Thoracic aorta (tissue), 2 donors: ENCODE data around the gene COL17A1. TPM values are rescaled to one million over a fixed set of nuclear protein-coding genes. Genes with fewer than 3 reads are reported as not detected.

Source experiments
- ATAC-seq: fragments of 150-250 bp; one replicate; pipeline ENCODE4 v1.8.0; 2017; ENCODE audit warnings: low read depth; ENCODE audit not compliant: insufficient number of reproducible peaks, low FRiP score
- DNase-seq: peaks from one replicate; pipeline ENCODE4 v3.0.0-alpha.2; 2020; ENCODE audit warnings: low spot score
- H3K27ac ChIP-seq, 2 donors: fragments of 200-600 bp; sonication (generic); 1 replicate in 1 of 2; 2 replicates in 1 of 2; pipeline ENCODE4 v1.5.1; 2016; ENCODE audit warnings: mild to moderate bottlenecking in 2 of 2, moderate library complexity in 2 of 2
- H3K27me3 ChIP-seq: fragments of 200-600 bp; sonication (generic); replicated peaks from 2 replicates; pipeline ENCODE4 v1.6.0; 2016; ENCODE audit warnings: mild to moderate bottlenecking; ENCODE audit not compliant: insufficient read depth
- H3K36me3 ChIP-seq: fragments of 200-600 bp; sonication (generic); one replicate; pipeline ENCODE4 v1.5.1; 2016
- H3K4me1 ChIP-seq, 2 donors: fragments of 200-600 bp; sonication (generic); 1 replicate in 1 of 2; 2 replicates in 1 of 2; pipeline versions ENCODE4 v1.5.1 to v1.6.0; 2016; ENCODE audit warnings: low read depth in 2 of 2, mild to moderate bottlenecking in 1 of 2; ENCODE audit not compliant: control insufficient read depth in 1 of 2
- H3K4me3 ChIP-seq: fragments of 200-600 bp; sonication (generic); 2 replicates; pipeline ENCODE4 v1.5.1; 2016; ENCODE audit warnings: mild to moderate bottlenecking
- H3K9me3 ChIP-seq: fragments of 200-600 bp; sonication (generic); 2 replicates; pipeline ENCODE4 v1.5.1; 2016
- CTCF ChIP-seq: fragments of 200-600 bp; sonication (generic); IDR thresholded peaks from one replicate; pipeline ENCODE4 v1.5.1; 2019; ENCODE audit warnings: antibody characterized with exemption
- total RNA-seq, 2 donors: library from RNA; depleted of rRNA; stranded (reverse); fragments of >200 nt; gene quantifications; one replicate each; pipeline versions ENCODE4 v1.1.0 to v1.2.3, GENCODE V29; 2016

The COL17A1 gene
- total RNA-seq, 2 donors from 2014 or later: 0.49 to 0.95 TPM

DNA sequence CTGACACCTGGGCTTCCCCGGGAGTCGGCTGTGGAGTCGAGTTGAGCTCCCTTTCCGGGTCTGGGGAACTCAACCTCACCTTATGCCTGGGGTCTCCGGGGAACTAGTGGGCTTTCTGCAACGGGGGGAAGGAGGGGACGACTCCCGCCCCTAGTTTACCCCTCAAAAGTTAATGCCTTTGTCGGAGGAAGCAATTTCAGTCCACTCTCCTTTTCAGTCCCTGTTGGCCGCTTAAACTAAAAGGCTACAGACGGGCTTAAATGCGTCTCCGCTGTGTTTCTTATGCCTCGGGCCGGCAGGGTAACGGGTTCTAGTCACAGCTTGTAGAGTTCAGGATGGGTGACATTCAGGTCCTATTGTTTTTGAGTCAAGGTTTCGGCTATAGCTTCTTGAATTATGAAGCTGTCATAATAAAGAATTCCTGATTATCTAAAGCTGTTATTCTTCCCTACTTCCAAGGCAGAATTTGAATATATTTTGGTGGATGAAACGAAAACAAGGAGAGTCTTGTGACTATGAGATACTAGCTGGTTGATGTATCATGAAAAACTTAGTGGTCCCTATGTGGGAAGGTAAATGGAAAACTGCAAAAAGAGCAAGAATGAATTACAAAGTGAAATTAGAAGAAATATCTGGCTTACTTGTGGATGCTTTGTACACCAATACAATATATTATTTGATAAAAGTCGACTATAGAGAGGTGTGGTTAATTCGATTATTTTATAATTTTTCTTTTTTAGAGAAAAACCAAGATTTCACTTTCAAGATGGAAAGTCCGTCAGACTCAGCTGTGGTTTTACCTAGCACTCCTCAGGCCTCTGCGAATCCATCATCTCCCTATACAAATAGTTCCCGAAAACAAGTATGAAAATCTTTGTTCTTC is 36.8 kb upstream of the COL17A1 start:
- H3K27me3 ChIP-seq: no peaks in the 10 kb centered on the region
- no peaks in the 10 kb centered on the region for H3K9me3 ChIP-seq
- no peak for TF ChIP-seq CTCF
- H3K4me3 ChIP-seq: peak overlapping the region; percentile 87
- ATAC-seq (no peak), DNase-seq (no peak)
- peaks cover 17 to 21% of the 10 kb centered on the region in 2 donors for H3K4me1 ChIP-seq
- H3K36me3 ChIP-seq: no peaks in the 10 kb centered on the region
- H3K27ac ChIP-seq: peak overlapping the region; percentile 87 to 98

DNA sequence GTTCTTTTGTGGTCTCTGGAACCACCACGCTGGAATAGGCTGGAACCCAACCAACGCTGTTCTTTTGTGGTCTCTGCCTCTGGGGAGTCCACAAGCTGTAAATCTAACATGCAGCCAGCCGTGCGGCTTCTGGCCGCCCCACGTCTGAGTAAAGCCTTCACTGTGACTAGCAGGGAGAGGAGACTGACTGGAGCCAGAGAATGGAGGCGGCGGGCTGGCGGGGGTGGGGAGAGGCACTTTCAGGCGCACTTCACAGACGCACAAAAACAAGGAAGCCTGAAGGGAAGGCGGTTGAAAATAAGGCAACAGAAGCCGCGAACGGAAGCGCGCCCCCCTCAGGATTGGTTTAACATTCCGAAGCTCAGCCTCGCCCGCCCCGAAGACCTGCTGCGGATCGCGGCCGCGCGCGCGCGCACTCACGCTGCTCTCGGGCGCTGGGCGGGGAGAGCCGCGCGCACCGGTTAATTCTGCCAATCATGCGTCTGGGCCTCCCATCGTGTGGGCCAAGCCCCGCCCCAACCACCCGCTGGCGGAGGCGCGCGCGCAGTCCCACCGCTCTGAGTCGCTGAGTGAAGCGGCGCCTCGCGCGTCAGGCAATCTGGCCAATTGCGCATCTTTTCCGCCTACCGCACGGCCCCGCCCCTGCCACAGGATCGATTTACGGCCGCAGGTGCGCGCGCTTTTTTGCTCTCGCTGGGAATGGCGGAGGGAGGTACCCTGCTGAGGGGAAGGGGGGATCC is 36.0 kb upstream of the COL17A1 start, which contains the start of gene SFR1:
Gene SFR1 (plus strand): TSS at position 687 of the 740 bp plus-strand sequence. CDS start 13 bp downstream, at position 700.
- peak; percentile 41 for TF ChIP-seq CTCF
- ATAC-seq (peak; percentile 80), DNase-seq (peak; percentile 91)
- Histone ChIP-seq H3K27ac (peak within 1 kb of the TSS; percentile 98), H3K4me3 (peak within 1 kb of the TSS; percentile 87), H3K27me3 (no peaks in the 10 kb centered on the region), H3K9me3 (no peaks in the 10 kb centered on the region), H3K36me3 (no peaks in the 10 kb centered on the region), H3K4me1 (peaks cover 17 to 21% of the 10 kb centered on the region in 2 donors)

- H3K9me3 ChIP-seq: no peaks in the 10 kb centered on the region
- no peak for TF ChIP-seq CTCF
- peaks cover 17 to 21% of the 10 kb centered on the region in 2 donors for H3K4me1 ChIP-seq
- no peaks in the 10 kb centered on the region for H3K36me3 ChIP-seq
- DNase-seq (peak; percentile 97), ATAC-seq (peak; percentile 89)
- H3K4me3 ChIP-seq: peak overlapping the region; percentile 87
- peak overlapping the region; percentile 98 for H3K27ac ChIP-seq
- no peaks in the 10 kb centered on the region for H3K27me3 ChIP-seq
Measured at GRCh38 chr10:104120903-104121484, 35.3 kb upstream of the COL17A1 start.

DNA sequence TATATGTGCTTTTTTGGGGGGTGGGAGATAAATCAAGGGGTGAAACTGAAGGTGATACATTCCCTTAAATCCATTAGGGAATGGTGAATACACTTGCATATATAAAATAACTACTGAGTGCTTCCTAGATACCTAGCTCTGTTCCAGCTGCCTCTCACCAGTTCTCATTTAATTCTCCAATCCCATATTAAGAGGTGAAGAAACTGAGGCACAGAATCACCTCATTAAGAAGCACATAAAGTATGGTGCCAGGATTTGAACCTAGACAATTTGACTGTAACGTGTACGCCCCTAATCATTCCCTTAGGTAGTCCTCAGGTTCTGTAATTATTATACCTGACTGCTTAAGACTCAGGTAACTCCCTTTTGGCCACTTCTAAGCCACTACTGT is 34.8 kb upstream of the COL17A1 start:
- Histone ChIP-seq H3K36me3 (no peaks in the 10 kb centered on the region), H3K27ac (peak overlapping the region; percentile 98), H3K4me3 (peak overlapping the region; percentile 87), H3K4me1 (peaks cover 17 to 21% of the 10 kb centered on the region in 2 donors), H3K9me3 (no peaks in the 10 kb centered on the region), H3K27me3 (no peaks in the 10 kb centered on the region)
- ATAC-seq: no peak
- TF ChIP-seq CTCF: no peak
- DNase-seq: no peak

DNA sequence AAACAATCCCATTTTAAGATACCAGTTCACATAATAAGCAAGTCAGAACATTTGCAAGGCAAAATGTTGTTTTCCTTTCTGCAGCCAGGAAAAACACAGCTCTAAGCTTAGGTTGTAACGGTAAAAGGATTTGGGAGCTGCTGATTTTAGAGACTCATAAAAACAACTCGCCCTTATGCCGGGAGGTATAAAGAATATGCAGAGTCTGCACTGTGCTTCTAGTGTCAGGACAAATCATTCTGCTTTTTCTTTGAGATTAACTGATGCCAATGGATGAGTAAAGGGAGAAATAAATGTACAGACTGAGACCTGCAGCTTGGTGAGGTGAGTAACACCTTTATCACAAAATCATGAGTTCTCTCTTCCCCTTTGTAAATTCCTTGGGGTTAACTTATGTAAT is 34.3 kb upstream of the COL17A1 start:
- TF ChIP-seq CTCF: no peak
- H3K4me3 ChIP-seq: peak overlapping the region; percentile 87
- H3K4me1 ChIP-seq: peaks cover 17 to 21% of the 10 kb centered on the region in 2 donors
- no peaks in the 10 kb centered on the region for H3K9me3 ChIP-seq
- H3K36me3 ChIP-seq: no peaks in the 10 kb centered on the region
- no peaks in the 10 kb centered on the region for H3K27me3 ChIP-seq
- no peak for DNase-seq
- H3K27ac ChIP-seq: peak overlapping the region; percentile 98
- ATAC-seq: no peak
